Trophoblast cell (in vitro differentiated cells and primary cell): Measurements from ENCODE around the gene SSH2.
"Not testable (repeated sequence)": the region's sequence is repeated elsewhere in the genome, so short reads cannot be mapped to it uniquely, and the experiment has no call there.

Experiments
- DNase-seq, 2 donors: peaks; one replicate each; pipeline ENCODE4 v3.0.0-alpha.2; 2016
- H2AFZ ChIP-seq: 2 replicates; pipeline ENCODE4 v1.6.1; 2013; ENCODE audit warnings: low read length, moderate library complexity, mild to moderate bottlenecking; ENCODE audit not compliant: insufficient read depth, poor library complexity
- H2AK5ac ChIP-seq: 2 replicates; pipeline ENCODE4 v1.6.1; 2013; ENCODE audit warnings: mild to moderate bottlenecking, low read length
- H2BK120ac ChIP-seq: 2 replicates; pipeline ENCODE4 v1.6.1; 2013; ENCODE audit warnings: low read length, mild to moderate bottlenecking, moderate library complexity; ENCODE audit not compliant: insufficient read depth, poor library complexity
- H2BK12ac ChIP-seq: 2 replicates; pipeline ENCODE4 v1.6.1; 2013; ENCODE audit warnings: mild to moderate bottlenecking, low read length, moderate library complexity
- H2BK5ac ChIP-seq: 2 replicates; pipeline ENCODE4 v1.6.1; 2013; ENCODE audit warnings: low read length, low read depth, moderate library complexity, mild to moderate bottlenecking; ENCODE audit not compliant: poor library complexity
- H3K14ac ChIP-seq: 2 replicates; pipeline ENCODE4 v1.6.1; 2013; ENCODE audit warnings: mild to moderate bottlenecking, low read length
- H3K18ac ChIP-seq: 2 replicates; pipeline ENCODE4 v1.6.1; 2013; ENCODE audit warnings: mild to moderate bottlenecking, low read length
- H3K23ac ChIP-seq: 2 replicates; pipeline ENCODE4 v1.6.1; 2013; ENCODE audit warnings: low read length
- H3K27ac ChIP-seq: 2 replicates; pipeline ENCODE4 v1.5.1; 2013; ENCODE audit warnings: low read depth, mild to moderate bottlenecking, inconsistent platforms, low read length, moderate library complexity
- H3K27me3 ChIP-seq: 2 replicates; pipeline ENCODE4 v1.6.1; 2013; ENCODE audit warnings: inconsistent platforms, mild to moderate bottlenecking, low read length, moderate library complexity; ENCODE audit not compliant: insufficient read depth
- H3K36me3 ChIP-seq, 2 experiments: 1 replicate in 1 of 2; 2 replicates in 1 of 2; pipeline ENCODE4 v1.6.1; 2013; ENCODE audit warnings: low read length in 2 of 2, mild to moderate bottlenecking in 2 of 2, moderate library complexity in 1 of 2; ENCODE audit not compliant: insufficient read depth in 2 of 2, control insufficient read depth in 1 of 2
- H3K4ac ChIP-seq: 2 replicates; pipeline ENCODE4 v1.6.1; 2013; ENCODE audit warnings: low read depth, mild to moderate bottlenecking, low read length, moderate library complexity
- H3K4me1 ChIP-seq, 2 experiments: 1 replicate in 1 of 2; 2 replicates in 1 of 2; pipeline ENCODE4 v1.6.1; 2013; ENCODE audit warnings: low read length in 2 of 2, mild to moderate bottlenecking in 2 of 2, moderate library complexity in 1 of 2; ENCODE audit not compliant: insufficient read depth in 2 of 2, control insufficient read depth in 1 of 2
- H3K4me2 ChIP-seq: 2 replicates; pipeline ENCODE4 v1.6.1; 2013; ENCODE audit warnings: inconsistent platforms, mild to moderate bottlenecking, low read length, moderate library complexity
- H3K4me3 ChIP-seq: 2 replicates; pipeline ENCODE4 v1.5.1; 2013; ENCODE audit warnings: mild to moderate bottlenecking, low read depth, low read length, inconsistent platforms
- H3K79me1 ChIP-seq: one replicate; pipeline ENCODE4 v1.6.1; 2013; ENCODE audit warnings: low read length
- H3K79me2 ChIP-seq: 2 replicates; pipeline ENCODE4 v1.6.1; 2013; ENCODE audit warnings: low read length, mild to moderate bottlenecking; ENCODE audit not compliant: control insufficient read depth, insufficient read depth, poor library complexity
- H3K9ac ChIP-seq: 2 replicates; pipeline ENCODE4 v1.6.1; 2013; ENCODE audit warnings: mild to moderate bottlenecking, low read length
- H3K9me3 ChIP-seq: 2 replicates; pipeline ENCODE4 v1.6.1; 2013; ENCODE audit warnings: low read depth, mild to moderate bottlenecking, control low read depth, inconsistent platforms, low read length; ENCODE audit not compliant: insufficient read depth
- H4K12ac ChIP-seq: 2 replicates; pipeline ENCODE4 v1.6.1; 2013; ENCODE audit warnings: low read depth, mild to moderate bottlenecking, low read length, moderate library complexity
- H4K8ac ChIP-seq: 2 replicates; pipeline ENCODE4 v1.6.1; 2013; ENCODE audit warnings: low read depth, mild to moderate bottlenecking, low read length, moderate library complexity
- H4K91ac ChIP-seq: one replicate; pipeline ENCODE4 v1.6.1; 2013; ENCODE audit warnings: low read depth, mild to moderate bottlenecking, low read length, moderate library complexity
- WGBS: extraction: QIAGEN DNeasy Blood & Tissue Kit; methylation state at CpG from one replicate; pipeline ENCODE4 v1.1.7; 2013; ENCODE audit warnings: missing lambda C conversion rate; ENCODE audit not compliant: insufficient read length, insufficient coverage; ENCODE audit errors: extremely low coverage; 5-methylcytosine and 5-hydroxymethylcytosine counted together

Gene SSH2

GRCh38 chr17:29862951-29863350 lies 67.1 kb downstream of the SSH2 start:
- no peaks in the 10 kb centered on the region for H3K4me1 ChIP-seq
- no peak overlapping the region for H3K9ac ChIP-seq
- H2AK5ac ChIP-seq: no peak overlapping the region
- H3K14ac ChIP-seq: no peak overlapping the region
- H4K91ac ChIP-seq: no peak overlapping the region
- H3K79me1 ChIP-seq: no peaks in the 10 kb centered on the region
- H3K18ac ChIP-seq: no peak overlapping the region
- H2AFZ ChIP-seq: no peak overlapping the region
- H3K36me3 ChIP-seq: no peaks in the 10 kb centered on the region
- H3K9me3 ChIP-seq: no peaks in the 10 kb centered on the region
- no peaks in the 10 kb centered on the region for H3K27me3 ChIP-seq
- DNase-seq: no peak
- no peak overlapping the region for H2BK120ac ChIP-seq
- H3K4ac ChIP-seq: no peak overlapping the region
- no peak overlapping the region for H4K12ac ChIP-seq
- H4K8ac ChIP-seq: no peak overlapping the region
- no peak overlapping the region for H3K23ac ChIP-seq
- H2BK5ac ChIP-seq: no peak overlapping the region
- no peak overlapping the region for H2BK12ac ChIP-seq
- no peaks in the 10 kb centered on the region for H3K79me2 ChIP-seq
- no peak overlapping the region for H3K27ac ChIP-seq
- H3K4me2 ChIP-seq: no peak overlapping the region
- H3K4me3 ChIP-seq: no peak overlapping the region

DNA sequence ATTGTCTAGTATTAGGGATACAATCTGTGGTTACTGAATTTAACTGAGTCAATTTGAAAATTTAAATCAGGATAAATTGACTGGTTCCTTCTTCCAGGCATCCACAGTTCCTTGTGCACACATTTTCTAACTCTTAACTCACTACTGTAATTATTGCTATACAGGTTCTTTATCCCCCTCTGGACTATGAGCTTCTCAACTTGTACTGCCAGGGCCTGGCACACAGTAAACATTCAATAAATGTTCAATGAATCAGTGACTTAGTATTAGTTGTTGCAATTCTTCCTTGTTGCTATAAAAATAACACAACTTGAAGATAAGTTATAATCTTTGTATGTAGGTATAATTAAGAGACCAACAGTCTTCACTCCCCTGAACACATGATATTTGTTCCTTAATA lies 67.9 kb downstream of the SSH2 start:
- no peak overlapping the region for H3K4me3 ChIP-seq
- H3K4me2 ChIP-seq: no peak overlapping the region
- no peaks in the 10 kb centered on the region for H3K79me2 ChIP-seq
- no peak overlapping the region for H3K14ac ChIP-seq
- no peaks in the 10 kb centered on the region for H3K27me3 ChIP-seq
- H3K79me1 ChIP-seq: no peaks in the 10 kb centered on the region
- no peak overlapping the region for H3K27ac ChIP-seq
- H4K91ac ChIP-seq: no peak overlapping the region
- no peak overlapping the region for H2AFZ ChIP-seq
- H2BK5ac ChIP-seq: no peak overlapping the region
- no peak overlapping the region for H4K8ac ChIP-seq
- no peaks in the 10 kb centered on the region for H3K9me3 ChIP-seq
- no peak overlapping the region for H3K4ac ChIP-seq
- no peak for DNase-seq
- H3K23ac ChIP-seq: no peak overlapping the region
- H3K9ac ChIP-seq: no peak overlapping the region
- H2BK120ac ChIP-seq: no peak overlapping the region
- H2AK5ac ChIP-seq: no peak overlapping the region
- H4K12ac ChIP-seq: no peak overlapping the region
- H3K36me3 ChIP-seq: no peaks in the 10 kb centered on the region
- no peak overlapping the region for H2BK12ac ChIP-seq
- no peaks in the 10 kb centered on the region for H3K4me1 ChIP-seq
- no peak overlapping the region for H3K18ac ChIP-seq

DNA sequence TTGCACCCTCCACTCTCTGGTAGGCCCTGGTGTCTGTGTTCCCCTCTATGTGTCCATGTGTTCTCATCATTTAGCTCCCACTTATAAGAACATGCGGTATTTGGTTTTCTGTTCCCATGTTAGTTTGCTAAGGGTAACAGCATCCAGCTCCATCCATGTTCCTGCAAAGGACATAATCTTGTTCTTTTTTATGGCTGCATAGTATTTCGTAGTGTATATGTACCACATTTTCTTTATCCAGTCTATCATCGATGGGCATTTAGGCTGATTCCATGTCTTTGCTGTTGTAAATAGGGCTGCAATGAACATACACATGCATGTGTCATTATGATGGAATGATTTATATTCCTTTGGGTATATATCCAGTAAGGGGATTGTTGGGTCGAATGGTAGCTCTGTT lies 70.6 kb downstream of the SSH2 start:
- not testable (repeated sequence) for H2BK5ac ChIP-seq, H3K9ac ChIP-seq, H4K12ac ChIP-seq, H3K27ac ChIP-seq, H2AFZ ChIP-seq, H4K8ac ChIP-seq, H3K27me3 ChIP-seq, H3K36me3 ChIP-seq, H3K4me2 ChIP-seq, H3K14ac ChIP-seq, H2AK5ac ChIP-seq, H3K79me2 ChIP-seq, H3K18ac ChIP-seq, H2BK12ac ChIP-seq, H2BK120ac ChIP-seq, H3K4ac ChIP-seq, H3K9me3 ChIP-seq, H3K79me1 ChIP-seq, H3K4me3 ChIP-seq, H3K4me1 ChIP-seq, H3K23ac ChIP-seq, DNase-seq, H4K91ac ChIP-seq
- no CpG with 5 or more reads among the region's 4 CpGs for WGBS

DNA sequence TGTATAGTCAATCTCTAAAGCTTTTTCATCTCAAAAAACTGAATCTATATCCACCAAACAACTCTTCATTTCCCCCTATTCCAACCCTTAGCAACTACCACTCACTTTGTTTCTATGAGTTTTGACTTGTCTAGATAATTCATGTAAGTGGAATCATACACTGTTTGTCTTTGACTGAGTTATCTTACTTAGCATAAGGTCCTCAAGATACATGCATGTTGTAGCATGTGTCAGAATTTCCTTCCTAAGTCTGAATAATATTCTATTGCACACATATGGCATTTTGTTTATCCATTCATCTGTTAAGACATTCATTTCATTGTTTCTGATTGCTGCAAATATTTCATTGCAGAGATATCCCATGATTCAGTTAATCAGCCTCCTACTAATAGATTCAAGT lies 72.2 kb downstream of the SSH2 start:
- DNase-seq: no peak
- no peaks in the 10 kb centered on the region for H3K9me3 ChIP-seq
- H3K4ac ChIP-seq: no peak overlapping the region
- H3K4me2 ChIP-seq: no peak overlapping the region
- no peak overlapping the region for H2BK12ac ChIP-seq
- no peak overlapping the region for H4K91ac ChIP-seq
- no peak overlapping the region for H3K23ac ChIP-seq
- H2AK5ac ChIP-seq: no peak overlapping the region
- no peak overlapping the region for H4K12ac ChIP-seq
- H3K27me3 ChIP-seq: no peaks in the 10 kb centered on the region
- H3K27ac ChIP-seq: no peak overlapping the region
- no peaks in the 10 kb centered on the region for H3K79me1 ChIP-seq
- no peak overlapping the region for H3K4me3 ChIP-seq
- no peaks in the 10 kb centered on the region for H3K4me1 ChIP-seq
- no peak overlapping the region for H3K9ac ChIP-seq
- H2BK5ac ChIP-seq: no peak overlapping the region
- H3K36me3 ChIP-seq: no peaks in the 10 kb centered on the region
- no peak overlapping the region for H4K8ac ChIP-seq
- H2BK120ac ChIP-seq: no peak overlapping the region
- H3K18ac ChIP-seq: no peak overlapping the region
- no peaks in the 10 kb centered on the region for H3K79me2 ChIP-seq
- no peak overlapping the region for H2AFZ ChIP-seq
- no peak overlapping the region for H3K14ac ChIP-seq

DNA sequence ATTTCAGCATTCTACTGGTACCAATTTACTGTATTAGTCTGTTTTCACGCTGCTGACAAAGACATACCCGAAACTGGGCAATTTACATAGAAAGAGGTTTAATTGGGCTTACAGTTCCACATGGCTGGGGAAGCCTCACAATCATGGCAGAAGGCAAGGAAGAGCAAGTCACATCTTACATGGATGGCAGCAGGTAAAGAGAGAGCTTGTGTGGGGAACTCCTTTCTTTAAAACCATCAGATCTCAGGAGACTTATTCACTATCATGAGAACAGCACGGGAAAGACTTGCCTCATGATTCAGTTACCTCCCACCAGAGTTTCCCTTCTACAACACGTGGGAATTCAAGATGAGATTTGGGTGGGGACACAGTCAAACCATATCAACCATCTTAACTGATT lies 72.9 kb downstream of the SSH2 start:
- not testable (repeated sequence) for H2AK5ac ChIP-seq, H3K36me3 ChIP-seq, H3K9ac ChIP-seq, H3K79me1 ChIP-seq, H2BK120ac ChIP-seq, H4K8ac ChIP-seq, DNase-seq, H3K4ac ChIP-seq, H2BK5ac ChIP-seq, H2BK12ac ChIP-seq, H3K27me3 ChIP-seq, H3K4me2 ChIP-seq, H3K18ac ChIP-seq, H3K27ac ChIP-seq, H3K4me3 ChIP-seq, H4K91ac ChIP-seq, H3K14ac ChIP-seq, H3K79me2 ChIP-seq, H4K12ac ChIP-seq, H3K9me3 ChIP-seq, H2AFZ ChIP-seq, H3K4me1 ChIP-seq, H3K23ac ChIP-seq
- no CpG with 5 or more reads among the region's 4 CpGs for WGBS
